Measurements from ENCODE around the gene ACAD10.
"Not testable (repeated sequence)": the region's sequence is repeated elsewhere in the genome, so short reads cannot be mapped to it uniquely, and the experiment has no call there.

The ACAD10 gene

GRCh38 chr12:111723646-111724360 is 38.0 kb downstream of the ACAD10 start:
- H3K4me1 ChIP-seq (ENCODE audit: control insufficient read depth, insufficient read depth, low read length); H3K9ac ChIP-seq (ENCODE audit: low read depth, low read length); H3K27me3 ChIP-seq (ENCODE audit: control insufficient read depth, insufficient read depth, low read length); H3K4me3 ChIP-seq (ENCODE audit: low read depth, low read length); H3K27ac ChIP-seq (ENCODE audit: low read depth, low read length); H3K9me3 ChIP-seq (ENCODE audit: control insufficient read depth, insufficient read depth, low read length): not testable (repeated sequence)
- peaks cover 17% of the 10 kb centered on the region for H3K36me3 ChIP-seq (ENCODE audit: control insufficient read depth, insufficient read depth, low read length)

- Histone ChIP-seq H3K27me3 (ENCODE audit: control insufficient read depth, insufficient read depth, low read length) (no peaks in the 10 kb centered on the region), H3K4me1 (ENCODE audit: control insufficient read depth, insufficient read depth, low read length) (no peaks in the 10 kb centered on the region), H3K4me3 (ENCODE audit: low read depth, low read length) (no peak overlapping the region), H3K27ac (ENCODE audit: low read depth, low read length) (no peak overlapping the region), H3K9me3 (ENCODE audit: control insufficient read depth, insufficient read depth, low read length) (no peaks in the 10 kb centered on the region), H3K36me3 (ENCODE audit: control insufficient read depth, insufficient read depth, low read length) (peaks cover 7% of the 10 kb centered on the region; the same call in 1 of the 2 replicates), H3K9ac (ENCODE audit: low read depth, low read length) (no peak overlapping the region)
These were observed 42.9 kb downstream of the ACAD10 start for GRCh38 chr12:111728795-111729194.

- Histone ChIP-seq H3K36me3 (ENCODE audit: control insufficient read depth, insufficient read depth, low read length) (peaks cover 3% of the 10 kb centered on the region; the same call in 1 of the 2 replicates), H3K4me3 (ENCODE audit: low read depth, low read length) (no peak overlapping the region), H3K27me3 (ENCODE audit: control insufficient read depth, insufficient read depth, low read length) (no peaks in the 10 kb centered on the region), H3K4me1 (ENCODE audit: control insufficient read depth, insufficient read depth, low read length) (no peaks in the 10 kb centered on the region), H3K9me3 (ENCODE audit: control insufficient read depth, insufficient read depth, low read length) (no peaks in the 10 kb centered on the region), H3K9ac (ENCODE audit: low read depth, low read length) (no peak overlapping the region), H3K27ac (ENCODE audit: low read depth, low read length) (no peak overlapping the region)
These were observed 44.6 kb downstream of the ACAD10 start for GRCh38 chr12:111730420-111730819.

GRCh38 chr12:111732786-111733185 is 46.9 kb downstream of the ACAD10 start:
- no peaks in the 10 kb centered on the region for H3K9me3 ChIP-seq (ENCODE audit: control insufficient read depth, insufficient read depth, low read length)
- no peak overlapping the region for H3K4me3 ChIP-seq (ENCODE audit: low read depth, low read length)
- no peaks in the 10 kb centered on the region for H3K4me1 ChIP-seq (ENCODE audit: control insufficient read depth, insufficient read depth, low read length)
- H3K9ac ChIP-seq (ENCODE audit: low read depth, low read length): no peak overlapping the region
- H3K36me3 ChIP-seq (ENCODE audit: control insufficient read depth, insufficient read depth, low read length): peaks cover 11% of the 10 kb centered on the region
- no peaks in the 10 kb centered on the region for H3K27me3 ChIP-seq (ENCODE audit: control insufficient read depth, insufficient read depth, low read length)
- H3K27ac ChIP-seq (ENCODE audit: low read depth, low read length): no peak overlapping the region

- Histone ChIP-seq H3K36me3 (ENCODE audit: control insufficient read depth, insufficient read depth, low read length) (peaks cover 11% of the 10 kb centered on the region), H3K9me3 (ENCODE audit: control insufficient read depth, insufficient read depth, low read length) (no peaks in the 10 kb centered on the region), H3K4me1 (ENCODE audit: control insufficient read depth, insufficient read depth, low read length) (no peaks in the 10 kb centered on the region), H3K9ac (ENCODE audit: low read depth, low read length) (no peak overlapping the region), H3K4me3 (ENCODE audit: low read depth, low read length) (no peak overlapping the region), H3K27me3 (ENCODE audit: control insufficient read depth, insufficient read depth, low read length) (no peaks in the 10 kb centered on the region), H3K27ac (ENCODE audit: low read depth, low read length) (no peak overlapping the region)
These were observed 47.6 kb downstream of the ACAD10 start for GRCh38 chr12:111733340-111733915.

- H3K4me3 ChIP-seq (ENCODE audit: low read depth, low read length); H3K36me3 ChIP-seq (ENCODE audit: control insufficient read depth, insufficient read depth, low read length); H3K9me3 ChIP-seq (ENCODE audit: control insufficient read depth, insufficient read depth, low read length); H3K27ac ChIP-seq (ENCODE audit: low read depth, low read length); H3K4me1 ChIP-seq (ENCODE audit: control insufficient read depth, insufficient read depth, low read length); H3K9ac ChIP-seq (ENCODE audit: low read depth, low read length); H3K27me3 ChIP-seq (ENCODE audit: control insufficient read depth, insufficient read depth, low read length): not testable (repeated sequence)
These were observed 53.7 kb downstream of the ACAD10 start for GRCh38 chr12:111739524-111739923.

GRCh38 chr12:111741235-111741812 is 55.5 kb downstream of the ACAD10 start:
- H3K9ac ChIP-seq (ENCODE audit: low read depth, low read length): no peak overlapping the region
- no peak overlapping the region for H3K27ac ChIP-seq (ENCODE audit: low read depth, low read length)
- no peaks in the 10 kb centered on the region for H3K9me3 ChIP-seq (ENCODE audit: control insufficient read depth, insufficient read depth, low read length)
- H3K27me3 ChIP-seq (ENCODE audit: control insufficient read depth, insufficient read depth, low read length): no peaks in the 10 kb centered on the region
- H3K36me3 ChIP-seq (ENCODE audit: control insufficient read depth, insufficient read depth, low read length): peaks cover 15% of the 10 kb centered on the region
- H3K4me3 ChIP-seq (ENCODE audit: low read depth, low read length): no peak overlapping the region
- H3K4me1 ChIP-seq (ENCODE audit: control insufficient read depth, insufficient read depth, low read length): no peaks in the 10 kb centered on the region

- Histone ChIP-seq H3K9ac (ENCODE audit: low read depth, low read length) (no peak overlapping the region), H3K9me3 (ENCODE audit: control insufficient read depth, insufficient read depth, low read length) (no peaks in the 10 kb centered on the region), H3K36me3 (ENCODE audit: control insufficient read depth, insufficient read depth, low read length) (peaks cover 32% of the 10 kb centered on the region), H3K27me3 (ENCODE audit: control insufficient read depth, insufficient read depth, low read length) (no peaks in the 10 kb centered on the region), H3K4me3 (ENCODE audit: low read depth, low read length) (no peak overlapping the region), H3K4me1 (ENCODE audit: control insufficient read depth, insufficient read depth, low read length) (no peaks in the 10 kb centered on the region), H3K27ac (ENCODE audit: low read depth, low read length) (no peak overlapping the region)
These were observed 59.4 kb downstream of the ACAD10 start for GRCh38 chr12:111745211-111745610.

GRCh38 chr12:111747333-111747732 is 61.5 kb downstream of the ACAD10 start:
- H3K4me1 ChIP-seq (ENCODE audit: control insufficient read depth, insufficient read depth, low read length): no peaks in the 10 kb centered on the region
- H3K4me3 ChIP-seq (ENCODE audit: low read depth, low read length): no peak overlapping the region
- H3K27ac ChIP-seq (ENCODE audit: low read depth, low read length): no peak overlapping the region
- H3K27me3 ChIP-seq (ENCODE audit: control insufficient read depth, insufficient read depth, low read length): no peaks in the 10 kb centered on the region
- no peak overlapping the region for H3K9ac ChIP-seq (ENCODE audit: low read depth, low read length)
- peaks cover 38% of the 10 kb centered on the region for H3K36me3 ChIP-seq (ENCODE audit: control insufficient read depth, insufficient read depth, low read length)
- H3K9me3 ChIP-seq (ENCODE audit: control insufficient read depth, insufficient read depth, low read length): no peaks in the 10 kb centered on the region

- Histone ChIP-seq H3K4me1 (ENCODE audit: control insufficient read depth, insufficient read depth, low read length) (no peaks in the 10 kb centered on the region), H3K4me3 (ENCODE audit: low read depth, low read length) (no peak overlapping the region), H3K27ac (ENCODE audit: low read depth, low read length) (no peak overlapping the region), H3K9me3 (ENCODE audit: control insufficient read depth, insufficient read depth, low read length) (no peaks in the 10 kb centered on the region), H3K27me3 (ENCODE audit: control insufficient read depth, insufficient read depth, low read length) (no peaks in the 10 kb centered on the region), H3K36me3 (ENCODE audit: control insufficient read depth, insufficient read depth, low read length) (peaks cover 38% of the 10 kb centered on the region), H3K9ac (ENCODE audit: low read depth, low read length) (no peak overlapping the region)
These were observed 62.4 kb downstream of the ACAD10 start for GRCh38 chr12:111748151-111748672.

- H3K27ac ChIP-seq (ENCODE audit: low read depth, low read length): no peak overlapping the region
- no peak overlapping the region for H3K9ac ChIP-seq (ENCODE audit: low read depth, low read length)
- H3K4me1 ChIP-seq (ENCODE audit: control insufficient read depth, insufficient read depth, low read length): no peaks in the 10 kb centered on the region
- no peaks in the 10 kb centered on the region for H3K9me3 ChIP-seq (ENCODE audit: control insufficient read depth, insufficient read depth, low read length)
- H3K27me3 ChIP-seq (ENCODE audit: control insufficient read depth, insufficient read depth, low read length): no peaks in the 10 kb centered on the region
- H3K36me3 ChIP-seq (ENCODE audit: control insufficient read depth, insufficient read depth, low read length): peaks cover 38% of the 10 kb centered on the region
- no peak overlapping the region for H3K4me3 ChIP-seq (ENCODE audit: low read depth, low read length)
These were observed 63.0 kb downstream of the ACAD10 start for GRCh38 chr12:111748867-111749266.

Data from HUES48 (cell line).